Heart left ventricle (tissue), 16 donors: Measurements from ENCODE around the gene TTC39C. TPM values are rescaled to one million over a fixed set of nuclear protein-coding genes. Genes with fewer than 3 reads are reported as not detected.

Experiments used
- ATAC-seq, 4 donors: fragments of 200-7000 bp; cut with Tn5 transposase; one replicate each; pipeline ENCODE4 v1.9.1; 2020 to 2022; ENCODE audit warnings: moderate library complexity in 4 of 4, mild to moderate bottlenecking in 3 of 4, moderate number of reproducible peaks in 1 of 4
- DNase-seq, 5 donors: peaks; one replicate each; pipeline ENCODE4 v3.0.0-alpha.2; 2020
- H3K27ac ChIP-seq, 12 donors: fragments of 200-600 bp; sonication (generic) in 4 of 12; one replicate each; pipeline versions ENCODE4 v1.5.0 to v1.8.0; 2016 to 2022; ENCODE audit warnings: mild to moderate bottlenecking in 2 of 12
- H3K27me3 ChIP-seq, 9 donors: fragments of 200-600 bp; sonication (generic) in 2 of 9; one replicate each; pipeline versions ENCODE4 v1.5.1 to v1.8.0; 2016 to 2022; ENCODE audit warnings: mild to moderate bottlenecking in 3 of 9
- H3K36me3 ChIP-seq, 9 donors: fragments of 200-600 bp; sonication (generic) in 2 of 9; one replicate each; pipeline versions ENCODE4 v1.5.0 to v1.8.0; 2018 to 2022; ENCODE audit warnings: mild to moderate bottlenecking in 2 of 9
- H3K4me1 ChIP-seq, 12 donors: fragments of 200-600 bp; sonication (generic) in 4 of 12; one replicate each; pipeline versions ENCODE4 v1.5.0 to v1.8.0; 2016 to 2022; ENCODE audit warnings: mild to moderate bottlenecking in 3 of 12
- H3K4me3 ChIP-seq, 12 donors: fragments of 200-600 bp; sonication (generic) in 4 of 12; one replicate each; pipeline versions ENCODE4 v1.5.0 to v1.8.0; 2017 to 2022; ENCODE audit warnings: mild to moderate bottlenecking in 9 of 12, moderate library complexity in 4 of 12
- H3K9me3 ChIP-seq, 12 donors: fragments of 200-600 bp; sonication (generic) in 4 of 12; one replicate each; pipeline versions ENCODE4 v1.5.0 to v1.8.0; 2016 to 2022; ENCODE audit warnings: mild to moderate bottlenecking in 1 of 12
- POLR2A ChIP-seq, 2 donors: fragments of 450-650 bp; IDR thresholded peaks; one replicate each; pipeline ENCODE4 v1.6.1; 2017; ENCODE audit warnings: antibody characterized with exemption in 2 of 2, mild to moderate bottlenecking in 2 of 2, moderate library complexity in 2 of 2
- WGBS, 4 donors: extraction: QIAGEN DNeasy Blood & Tissue Kit in 2 of 4; methylation state at CpG; one replicate each; pipeline versions ENCODE4 v1.1.5 to v1.1.7; 2013 to 2018; 5-methylcytosine and 5-hydroxymethylcytosine counted together
- intact Hi-C, 10 donors: fragments of 100-400 bp; cut with DNase I; formaldehyde crosslinking; loops; one replicate each; pipeline versions ENCODE4 v1.11.1 to v1.14.2; 2022
- polyA plus RNA-seq, 2 donors: library from polyadenylated mRNA; stranded (reverse); fragments of 200-250 nt; gene quantifications; one replicate each; pipeline ENCODE4 v1.2.3, GENCODE V29; 2013
- total RNA-seq, 9 donors: library from RNA; depleted of rRNA in 2 of 9; stranded (reverse); fragments of >200 nt in 2 of 9; fragmentation: NEBNext Ultra II Directional in 3 of 9; extraction: Animal tissue kit (Norgen Biotek cat#: 25700) in 3 of 9; gene quantifications; one replicate each; pipeline versions ENCODE4 v1.1.0 to v1.2.4, GENCODE V29; 2016 to 2023
- TF ChIP-seq, protein P1 (sequence below), 12 donors: fragments of 200-600 bp; sonication (generic) in 4 of 12; IDR thresholded peaks; one replicate each; pipeline versions ENCODE4 v1.5.0 to v1.8.0; 2018 to 2022; ENCODE audit warnings: antibody characterized with exemption in 12 of 12, mild to moderate bottlenecking in 5 of 12
- donor health status: ischemic (EF 13 %, LVEDD 7.1; RV severe dilation, severe dysfunction).
- donor health status: healthy with polysubstance abuse.
- donor health status: DM: no; HTN: yes; CAD: no.
- donor health status: DM: no; HTN: no; CAD: no.
- donor health status: ischemic (EF 25% LVEDD 6.9; RV normal size, moderate dysfunction).
- donor health status: ischemic (EF 25% LVEDD 5.7; RV mildly dilated, moderate dysfunction).
- donor health status: healthy.
- donor health status: DM: yes; HTN: yes; CAD: no.
- donor health status: ischemic (EF 35%, LVEDD 5.7; RV mildly dilated, moderate dysfunction).
- donor health status: nonischemic (EF 11% LVEDD 7.7; RV severe dilation, severe dysfunction).
- donor health status: DM: yes; HTN: yes; CAD: no.
- donor health status: PGD.
- donor health status: ischemic (EF 29% LVEDD 5.4; RV normal size, mild dysfunction).
- donor health status: nonischemic (EF 23%, LVEDD 6.1; RV moderate dilation, normal function).

Gene TTC39C
- total and polyA plus RNA-seq, 11 donors, result 2.3 to 12.8 (median 4.7) TPM

DNA sequence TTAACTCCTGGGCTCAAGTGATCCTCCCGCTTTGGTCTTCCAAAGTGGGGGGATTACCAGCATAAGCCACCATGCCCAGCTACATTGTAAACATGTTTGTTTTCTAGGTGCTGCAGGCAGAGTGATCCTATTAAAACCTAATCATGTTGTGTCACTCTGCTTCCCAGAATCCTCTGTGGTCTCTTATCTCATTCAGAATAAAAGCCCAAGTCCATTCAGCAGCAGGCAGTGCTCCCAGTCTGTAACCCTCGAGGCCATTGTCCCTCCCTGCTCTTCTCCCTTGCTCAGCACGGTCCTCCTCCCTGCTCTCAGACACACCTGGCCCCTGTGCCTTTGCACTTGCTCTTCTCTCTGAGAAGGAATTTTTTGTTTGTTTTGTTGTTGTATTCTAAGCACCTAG lies 113.2 kb downstream of the TTC39C start:
- DNase-seq (no peak), ATAC-seq (no peak)
- intact Hi-C loops, result no loop called here
- Histone ChIP-seq H3K27me3 (no peaks in the 10 kb centered on the region), H3K4me3 (no peak overlapping the region), H3K9me3 (no peaks in the 10 kb centered on the region), H3K27ac (no peak overlapping the region), H3K36me3 (peaks cover 0 to 61% (median 13%) of the 10 kb centered on the region in 9 donors), H3K4me1 (peaks cover 0 to 8% (median 0%) of the 10 kb centered on the region in 12 donors)
- TF ChIP-seq, protein P1, sequence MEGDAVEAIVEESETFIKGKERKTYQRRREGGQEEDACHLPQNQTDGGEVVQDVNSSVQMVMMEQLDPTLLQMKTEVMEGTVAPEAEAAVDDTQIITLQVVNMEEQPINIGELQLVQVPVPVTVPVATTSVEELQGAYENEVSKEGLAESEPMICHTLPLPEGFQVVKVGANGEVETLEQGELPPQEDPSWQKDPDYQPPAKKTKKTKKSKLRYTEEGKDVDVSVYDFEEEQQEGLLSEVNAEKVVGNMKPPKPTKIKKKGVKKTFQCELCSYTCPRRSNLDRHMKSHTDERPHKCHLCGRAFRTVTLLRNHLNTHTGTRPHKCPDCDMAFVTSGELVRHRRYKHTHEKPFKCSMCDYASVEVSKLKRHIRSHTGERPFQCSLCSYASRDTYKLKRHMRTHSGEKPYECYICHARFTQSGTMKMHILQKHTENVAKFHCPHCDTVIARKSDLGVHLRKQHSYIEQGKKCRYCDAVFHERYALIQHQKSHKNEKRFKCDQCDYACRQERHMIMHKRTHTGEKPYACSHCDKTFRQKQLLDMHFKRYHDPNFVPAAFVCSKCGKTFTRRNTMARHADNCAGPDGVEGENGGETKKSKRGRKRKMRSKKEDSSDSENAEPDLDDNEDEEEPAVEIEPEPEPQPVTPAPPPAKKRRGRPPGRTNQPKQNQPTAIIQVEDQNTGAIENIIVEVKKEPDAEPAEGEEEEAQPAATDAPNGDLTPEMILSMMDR (IDR thresholded peaks at IDR 0.05), result no peak
- TF ChIP-seq POLR2A (IDR thresholded peaks at IDR 0.05), result no peak
- WGBS, 4 donors, result 87 to 92% (median 90%) methylated on average over 3 of the region's 3 CpGs

DNA sequence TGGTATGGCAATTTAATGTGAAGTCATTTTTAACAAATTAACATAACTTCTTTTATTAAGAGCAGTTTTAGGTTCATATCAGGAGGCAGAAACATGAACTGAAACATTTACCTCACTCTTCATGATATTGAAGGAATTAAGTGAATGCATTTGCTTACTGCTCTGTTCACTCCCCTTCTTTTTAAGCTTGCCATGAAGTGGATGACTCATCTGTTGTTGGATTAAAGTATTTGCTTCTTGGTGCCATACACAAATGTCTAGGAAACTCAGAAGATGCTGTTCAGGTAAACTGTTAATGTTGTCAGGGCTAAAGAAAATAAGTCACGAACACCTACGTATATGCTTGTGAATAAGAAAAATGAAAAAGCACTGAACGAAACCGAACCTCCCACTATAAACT lies 114.1 kb downstream of the TTC39C start:
- no peaks in the 10 kb centered on the region for H3K9me3 ChIP-seq
- DNase-seq, result no peak
- TF ChIP-seq POLR2A (IDR thresholded peaks at IDR 0.05), result no peak
- TF ChIP-seq, protein P1 (IDR thresholded peaks at IDR 0.05), result no peak
- WGBS, 4 donors, result 83 to 99% (median 98%) methylated on average over 4 of the region's 4 CpGs
- no peak overlapping the region for H3K4me3 ChIP-seq
- H3K4me1 ChIP-seq, result peaks cover 0 to 8% (median 0%) of the 10 kb centered on the region in 12 donors
- H3K27me3 ChIP-seq, result no peaks in the 10 kb centered on the region
- H3K36me3 ChIP-seq, result peaks cover 0 to 65% (median 17%) of the 10 kb centered on the region in 9 donors
- ATAC-seq, result no peak
- H3K27ac ChIP-seq, result no peak overlapping the region
- intact Hi-C loops, result no loop called here

DNA sequence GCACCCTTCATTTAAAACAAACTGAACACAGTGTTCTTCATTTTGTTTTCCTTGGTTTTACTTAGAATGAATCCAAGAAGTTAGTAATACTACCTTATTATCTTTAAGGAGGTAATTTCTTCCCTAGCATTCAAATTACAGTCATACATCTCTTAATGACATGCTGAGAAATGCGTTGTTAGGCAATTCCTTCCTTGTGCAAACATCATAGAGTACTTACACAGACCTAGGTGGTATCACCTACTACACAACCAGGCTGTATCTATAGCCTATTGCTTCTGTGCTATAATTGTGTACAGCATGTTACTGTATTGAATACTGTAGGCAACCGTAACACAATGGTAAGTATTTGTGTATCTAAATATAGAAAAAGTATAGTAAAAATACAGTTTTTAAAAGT lies 115.9 kb downstream of the TTC39C start:
- Histone ChIP-seq H3K27me3 (no peaks in the 10 kb centered on the region), H3K27ac (no peak overlapping the region), H3K4me3 (no peak overlapping the region), H3K4me1 (peaks cover 0 to 8% (median 0%) of the 10 kb centered on the region in 12 donors), H3K9me3 (no peaks in the 10 kb centered on the region), H3K36me3 (peaks cover 0 to 52% (median 17%) of the 10 kb centered on the region in 9 donors)
- DNase-seq (no peak), ATAC-seq (no peak)
- TF ChIP-seq, protein P1 (IDR thresholded peaks at IDR 0.05), result no peak
- no peak for TF ChIP-seq POLR2A (IDR thresholded peaks at IDR 0.05)
- 73 to 96% (median 93%) methylated on average over 2 of the region's 2 CpGs for WGBS, 4 donors
- intact Hi-C loops, result no loop called here

DNA sequence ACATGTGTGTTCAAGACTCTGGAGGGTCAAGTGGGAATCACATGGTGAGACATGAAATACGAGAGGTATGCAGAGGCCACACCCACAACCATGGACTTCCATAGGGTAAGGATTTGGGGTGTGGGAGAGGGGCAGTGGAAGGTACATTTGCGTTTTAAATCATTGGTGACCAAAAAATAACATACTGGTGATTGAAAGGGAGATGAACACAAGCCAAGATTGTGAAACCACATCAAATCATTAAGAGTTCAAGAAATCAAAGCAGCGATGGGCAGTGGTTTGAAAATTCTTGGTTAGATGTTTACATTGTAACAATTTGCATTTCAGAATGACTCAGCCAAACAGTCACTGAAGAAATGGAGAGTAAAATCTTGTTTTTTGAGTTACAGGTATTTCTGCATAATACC lies 122.4 kb downstream of the TTC39C start:
- peaks cover 0 to 16% (median 0%) of the 10 kb centered on the region in 9 donors for H3K36me3 ChIP-seq
- H3K9me3 ChIP-seq, result no peaks in the 10 kb centered on the region
- 85 to 87% (median 86%) methylated on average over 3 of the region's 3 CpGs for WGBS, 4 donors
- no peak for ATAC-seq
- H3K27me3 ChIP-seq, result peaks cover 0 to 8% (median 0%) of the 10 kb centered on the region in 9 donors
- H3K4me3 ChIP-seq, result no peak overlapping the region
- no peak for DNase-seq
- intact Hi-C loops, result no loop called here
- TF ChIP-seq, protein P1 (IDR thresholded peaks at IDR 0.05), result no peak
- TF ChIP-seq POLR2A (IDR thresholded peaks at IDR 0.05), result no peak
- H3K27ac ChIP-seq, result no peak overlapping the region
- H3K4me1 ChIP-seq, result peaks cover 0 to 16% (median 1%) of the 10 kb centered on the region in 12 donors
